Natural killer cell (primary cell): ENCODE results near the gene GPR179. TPM values are rescaled to one million over a fixed set of nuclear protein-coding genes. Genes with fewer than 3 reads are reported as not detected.

Source experiments
- ATAC-seq, 3 donors: fragments of 150-1000 bp in 2 of 3; fragments of 200-7000 bp in 1 of 3; cut with Tn5 transposase; 1 replicate in 1 of 3; 2 replicates in 2 of 3; pipeline ENCODE4 v1.10.0; 2021; ENCODE audit warnings: mild to moderate bottlenecking in 2 of 3, moderate library complexity in 2 of 3
- DNase-seq, 2 donors: peaks; one replicate each; pipeline versions ENCODE4 v3.0.0 to v3.0.0-alpha.2; 2013 to 2021; ENCODE audit warnings: mixed read lengths in 1 of 2
- H3K27ac ChIP-seq: one replicate; pipeline ENCODE4 v1.5.1; 2013; ENCODE audit warnings: mild to moderate bottlenecking, low read length
- H3K27me3 ChIP-seq: one replicate; pipeline ENCODE4 v1.6.1; 2013; ENCODE audit warnings: low read length; ENCODE audit not compliant: control insufficient read depth, insufficient read depth
- H3K36me3 ChIP-seq: one replicate; pipeline ENCODE4 v1.6.1; 2013; ENCODE audit warnings: low read length; ENCODE audit not compliant: control insufficient read depth, insufficient read depth
- H3K4me1 ChIP-seq: one replicate; pipeline ENCODE4 v1.6.1; 2013; ENCODE audit warnings: low read length; ENCODE audit not compliant: control insufficient read depth, insufficient read depth
- H3K4me3 ChIP-seq: one replicate; pipeline ENCODE4 v1.5.1; 2013; ENCODE audit warnings: low read length
- H3K9me3 ChIP-seq: one replicate; pipeline ENCODE4 v1.6.1; 2013; ENCODE audit warnings: low read length; ENCODE audit not compliant: control insufficient read depth, insufficient read depth
- H3K27ac Mint-ChIP-seq, 2 donors: one replicate each; pipeline ENCODE4 v1.8.0; 2022; ENCODE audit warnings: mild to moderate bottlenecking in 2 of 2, mixed read lengths in 2 of 2, moderate library complexity in 1 of 2
- H3K27me3 Mint-ChIP-seq, 2 donors: one replicate each; pipeline ENCODE4 v1.8.0; 2022; ENCODE audit warnings: low read depth in 2 of 2, mixed read lengths in 2 of 2
- H3K36me3 Mint-ChIP-seq: one replicate; pipeline ENCODE4 v1.8.0; 2022; ENCODE audit warnings: mixed read lengths
- H3K4me1 Mint-ChIP-seq, 2 donors: one replicate each; pipeline ENCODE4 v1.8.0; 2022; ENCODE audit warnings: mixed read lengths in 2 of 2
- H3K4me3 Mint-ChIP-seq: one replicate; pipeline ENCODE4 v1.8.0; 2022; ENCODE audit warnings: mild to moderate bottlenecking, moderate library complexity, mixed read lengths
- H3K9me3 Mint-ChIP-seq, 2 donors: one replicate each; pipeline ENCODE4 v1.8.0; 2022; ENCODE audit warnings: mixed read lengths in 2 of 2
- WGBS: methylation state at CpG from one replicate; pipeline ENCODE4 v1.1.7; 2013; ENCODE audit warnings: missing lambda C conversion rate; ENCODE audit not compliant: insufficient coverage; 5-methylcytosine and 5-hydroxymethylcytosine counted together
- intact Hi-C: fragments of 100-400 bp; cut with micrococcal nuclease; formaldehyde crosslinking; loops from one replicate; pipeline ENCODE4 v1.14.2; 2022
- total RNA-seq, 4 donors: library from RNA; stranded (reverse); fragments of 120-200 nt in 1 of 4; gene quantifications; one replicate each; pipeline versions ENCODE4 v1.2.3 to v1.2.4, GENCODE V29; 2013 to 2022
- TF ChIP-seq, protein P1 (sequence below): fragments of 200-600 bp; IDR thresholded peaks from one replicate; pipeline ENCODE4 v1.8.0; 2022; ENCODE audit warnings: antibody characterized with exemption

GPR179 gene
- total RNA-seq, 3 donors from 2014 or later (not counting 1 experiment from before 2014, with no cell fraction given) = not detected

DNA sequence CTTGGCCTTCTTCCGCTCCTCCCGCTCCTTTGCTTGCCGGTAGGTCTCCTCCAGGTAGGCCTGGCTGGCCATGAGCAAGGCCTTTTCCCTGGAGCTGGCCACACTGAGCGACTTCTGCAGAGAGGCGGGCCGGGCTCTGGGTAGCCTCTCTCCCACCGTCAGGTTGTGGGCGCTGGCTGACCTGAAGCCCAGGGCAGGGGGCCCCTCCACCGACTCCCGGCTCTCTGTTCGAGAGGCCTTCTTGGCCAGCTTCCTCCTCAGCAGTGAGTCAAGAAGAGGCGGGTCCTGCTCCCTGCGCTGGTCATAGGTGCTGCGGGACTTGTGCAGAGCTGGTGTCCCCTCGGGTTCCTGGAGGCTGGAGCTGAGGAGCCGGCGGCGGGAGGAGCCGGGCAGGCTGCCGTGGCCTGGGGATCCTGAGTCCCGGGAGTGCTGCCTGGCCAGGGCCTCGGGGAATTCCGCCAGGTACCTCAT is 12.8 kb downstream of the GPR179 start:
- Histone ChIP-seq H3K9me3 (no peaks in the 10 kb centered on the region), H3K4me3 (no peak overlapping the region), H3K27ac (no peak overlapping the region), H3K36me3 (no peaks in the 10 kb centered on the region), H3K4me1 (no peaks in the 10 kb centered on the region), H3K27me3 (no peaks in the 10 kb centered on the region)
- H3K27me3 Mint-ChIP-seq = peaks cover 6 to 10% of the 10 kb centered on the region in 2 donors
- DNase-seq (no peak), ATAC-seq (no peak)
- WGBS = 94% methylated on average over 23 of the region's 23 CpGs
- no peaks in the 10 kb centered on the region for H3K9me3 Mint-ChIP-seq
- no peak overlapping the region for H3K27ac Mint-ChIP-seq
- H3K36me3 Mint-ChIP-seq = no peaks in the 10 kb centered on the region
- intact Hi-C loops = no loop called here
- peaks cover 0 to 5% of the 10 kb centered on the region in 2 donors for H3K4me1 Mint-ChIP-seq
- TF ChIP-seq, protein P1, sequence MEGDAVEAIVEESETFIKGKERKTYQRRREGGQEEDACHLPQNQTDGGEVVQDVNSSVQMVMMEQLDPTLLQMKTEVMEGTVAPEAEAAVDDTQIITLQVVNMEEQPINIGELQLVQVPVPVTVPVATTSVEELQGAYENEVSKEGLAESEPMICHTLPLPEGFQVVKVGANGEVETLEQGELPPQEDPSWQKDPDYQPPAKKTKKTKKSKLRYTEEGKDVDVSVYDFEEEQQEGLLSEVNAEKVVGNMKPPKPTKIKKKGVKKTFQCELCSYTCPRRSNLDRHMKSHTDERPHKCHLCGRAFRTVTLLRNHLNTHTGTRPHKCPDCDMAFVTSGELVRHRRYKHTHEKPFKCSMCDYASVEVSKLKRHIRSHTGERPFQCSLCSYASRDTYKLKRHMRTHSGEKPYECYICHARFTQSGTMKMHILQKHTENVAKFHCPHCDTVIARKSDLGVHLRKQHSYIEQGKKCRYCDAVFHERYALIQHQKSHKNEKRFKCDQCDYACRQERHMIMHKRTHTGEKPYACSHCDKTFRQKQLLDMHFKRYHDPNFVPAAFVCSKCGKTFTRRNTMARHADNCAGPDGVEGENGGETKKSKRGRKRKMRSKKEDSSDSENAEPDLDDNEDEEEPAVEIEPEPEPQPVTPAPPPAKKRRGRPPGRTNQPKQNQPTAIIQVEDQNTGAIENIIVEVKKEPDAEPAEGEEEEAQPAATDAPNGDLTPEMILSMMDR = no peak
- H3K4me3 Mint-ChIP-seq = no peak overlapping the region

DNA sequence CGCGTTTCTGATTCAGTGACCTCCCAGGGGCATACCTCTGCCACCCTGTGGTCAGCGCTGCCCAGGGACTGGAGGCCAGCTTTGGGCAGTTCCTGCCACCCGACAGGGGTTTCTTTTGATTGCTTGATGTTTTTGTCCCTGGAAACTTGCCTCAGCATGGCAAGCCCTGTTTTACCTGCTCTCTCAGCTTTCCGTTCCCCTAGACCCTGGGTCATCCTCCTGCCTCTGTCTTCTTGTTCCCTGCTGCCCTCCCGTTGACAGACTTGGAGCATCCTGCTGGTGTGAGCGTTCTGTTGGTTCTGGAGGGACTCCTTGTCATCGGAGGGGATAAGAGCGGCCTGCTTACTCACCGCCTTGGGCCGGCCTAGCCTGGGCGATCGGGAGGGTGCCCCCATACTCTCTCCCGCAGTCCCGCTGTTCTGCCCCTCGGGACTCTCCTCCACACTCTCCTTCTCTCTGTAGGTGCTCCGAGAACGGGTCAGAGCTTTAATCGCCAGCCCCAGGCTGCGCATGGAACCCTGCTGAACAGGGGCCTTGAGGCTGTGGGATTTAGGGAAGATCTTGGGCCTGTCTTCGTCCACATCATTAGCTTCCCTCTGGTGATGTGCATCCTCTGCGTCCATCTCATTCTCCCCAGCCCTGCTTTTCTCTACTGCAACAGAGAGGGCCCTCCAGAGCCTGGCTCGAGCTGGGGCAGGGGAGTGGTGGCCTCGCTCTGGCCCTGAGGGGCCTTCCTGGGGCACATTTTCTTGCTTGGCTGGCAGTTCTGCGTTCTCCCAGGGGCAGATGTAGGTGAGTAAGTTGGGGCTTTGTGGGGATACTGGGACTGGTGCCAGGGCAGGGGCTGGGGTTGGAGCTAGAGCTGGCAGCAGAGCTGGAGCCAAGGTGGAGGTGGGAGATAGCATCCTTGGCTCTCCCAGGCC is 13.7 kb downstream of the GPR179 start:
- Histone ChIP-seq H3K27ac (no peak overlapping the region), H3K9me3 (no peaks in the 10 kb centered on the region), H3K4me1 (no peaks in the 10 kb centered on the region), H3K36me3 (no peaks in the 10 kb centered on the region), H3K27me3 (no peaks in the 10 kb centered on the region), H3K4me3 (no peak overlapping the region)
- no peak for ATAC-seq
- no peak for DNase-seq
- WGBS = 92% methylated on average over 23 of the region's 25 CpGs
- Mint-ChIP-seq H3K36me3 (no peaks in the 10 kb centered on the region), H3K27me3 (peaks cover 6 to 10% of the 10 kb centered on the region in 2 donors), H3K27ac (no peak overlapping the region), H3K4me3 (no peak overlapping the region), H3K4me1 (peaks cover 0 to 5% of the 10 kb centered on the region in 2 donors), H3K9me3 (no peaks in the 10 kb centered on the region)
- TF ChIP-seq, protein P1 = no peak
- intact Hi-C loops = no loop called here

DNA sequence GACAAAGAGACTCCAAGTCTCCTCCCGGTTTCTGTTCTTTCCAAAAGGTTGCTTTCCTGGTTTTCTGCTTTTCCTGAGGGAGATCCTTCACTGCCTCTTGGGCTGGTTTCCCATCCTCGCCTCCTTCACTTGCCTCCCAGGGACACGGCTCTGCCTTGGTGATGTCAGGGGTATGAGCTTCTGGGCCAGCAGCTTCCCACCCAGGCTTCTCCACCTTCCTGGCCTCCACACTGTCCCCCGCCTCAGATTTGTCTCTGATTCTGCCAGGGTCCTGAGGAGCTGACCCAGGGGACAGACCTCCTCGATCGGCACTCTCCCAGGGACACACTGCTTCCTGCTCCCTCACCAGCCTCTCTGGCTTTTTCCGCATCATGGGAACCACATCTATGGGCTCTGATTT is 14.5 kb downstream of the GPR179 start:
- Mint-ChIP-seq H3K4me3 (no peak overlapping the region), H3K9me3 (no peaks in the 10 kb centered on the region), H3K27me3 (peaks cover 1 to 10% of the 10 kb centered on the region in 2 donors), H3K36me3 (no peaks in the 10 kb centered on the region), H3K4me1 (peaks cover 0 to 5% of the 10 kb centered on the region in 2 donors), H3K27ac (peak overlapping the region; percentile 26 to 54)
- TF ChIP-seq, protein P1 = no peak
- H3K9me3 ChIP-seq = no peaks in the 10 kb centered on the region
- H3K27me3 ChIP-seq = no peaks in the 10 kb centered on the region
- ATAC-seq = no peak
- H3K36me3 ChIP-seq = no peaks in the 10 kb centered on the region
- 92% methylated on average over 7 of the region's 7 CpGs for whole genome bisulfite sequencing
- no peak overlapping the region for H3K27ac ChIP-seq
- H3K4me3 ChIP-seq = no peak overlapping the region
- no peak for DNase-seq
- intact Hi-C loops = no loop called here
- no peaks in the 10 kb centered on the region for H3K4me1 ChIP-seq
